ENCODE results near the gene FUT7.
"Not testable (repeated sequence)": the region's sequence is repeated elsewhere in the genome, so short reads cannot be mapped to it uniquely, and the experiment has no call there.

The FUT7 gene

GRCh38 chr9:137048655-137049543 is 17.0 kb upstream of the FUT7 start:
- DNase-seq = no peak

DNA sequence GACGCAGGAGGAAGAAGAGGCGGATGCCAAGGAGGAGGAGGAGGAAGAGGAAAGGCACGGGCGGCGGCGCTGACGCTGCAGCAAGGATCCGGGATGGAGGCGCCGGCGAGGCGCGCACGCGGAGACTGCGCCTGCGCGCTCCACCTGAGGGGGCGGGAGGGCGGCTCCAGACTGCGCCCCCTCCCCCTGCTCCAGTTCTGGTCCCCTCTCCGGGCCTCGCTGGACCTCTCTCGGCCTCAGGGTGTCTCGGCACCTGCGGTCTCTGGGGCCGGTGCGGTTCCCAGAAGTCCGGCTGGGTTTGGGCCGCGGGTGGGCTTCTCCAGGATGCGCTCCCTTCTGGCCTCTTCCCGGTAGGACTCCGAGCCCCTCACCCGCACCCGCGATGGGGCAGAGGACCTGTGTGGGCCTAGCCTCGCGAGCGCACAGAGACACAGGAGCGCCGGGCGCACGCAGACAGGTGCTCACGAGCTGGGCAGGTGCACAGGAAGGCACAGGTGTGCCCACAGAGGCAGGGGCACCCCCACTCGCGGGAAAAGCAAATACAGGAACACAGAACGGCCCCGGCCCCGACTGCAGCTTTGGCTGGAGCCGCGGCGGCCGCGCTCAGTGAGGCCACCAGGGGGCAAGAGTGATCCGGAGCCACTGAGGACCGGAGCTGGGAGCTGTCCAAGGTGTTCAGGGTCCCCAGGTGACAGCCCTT is 14.3 kb upstream of the FUT7 start, which contains the start of gene NPDC1:
NPDC1 (minus strand) TSS at position 90 of the 700 bp plus-strand sequence. CDS start 188 bp downstream, outside the sequence.
- peak; percentile 89 for DNase-seq

- peak; percentile 55 for DNase-seq
Observed at GRCh38 chr9:137045294-137046087, 13.6 kb upstream of the FUT7 start.

DNA sequence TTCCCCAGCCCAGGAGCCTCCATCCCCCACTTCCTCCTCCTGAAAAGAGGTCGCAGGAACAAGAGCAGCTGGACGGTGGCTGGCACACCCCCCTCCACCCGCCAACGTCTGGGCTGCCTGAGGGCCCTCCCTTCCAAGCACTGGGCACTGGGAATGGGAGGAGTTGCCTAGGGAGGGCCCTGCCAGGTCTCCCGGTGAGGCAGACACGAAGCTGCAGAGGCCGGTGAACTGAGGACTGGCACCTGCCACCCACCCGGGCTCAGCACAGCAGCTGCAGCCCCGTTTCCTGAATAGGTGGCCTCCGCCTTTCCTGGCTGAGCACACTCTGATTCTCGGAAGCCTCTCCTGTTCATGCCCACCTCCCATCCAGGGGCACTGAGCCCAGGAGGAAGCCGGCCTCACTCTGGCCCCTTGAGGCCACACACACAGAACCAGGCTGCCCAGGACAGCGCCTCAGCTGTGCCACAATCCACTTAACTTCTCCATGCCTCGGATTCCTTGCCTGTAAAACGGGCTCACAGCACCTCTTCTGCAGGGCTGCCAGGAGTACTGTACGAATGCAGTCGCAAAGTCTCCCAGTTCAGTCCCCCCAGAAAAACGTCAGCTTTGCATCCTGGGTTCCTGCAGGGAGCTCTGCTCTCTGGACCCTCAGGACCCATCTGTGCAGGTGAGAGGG is 12.8 kb upstream of the FUT7 start:
- DNase-seq = no peak

DNA sequence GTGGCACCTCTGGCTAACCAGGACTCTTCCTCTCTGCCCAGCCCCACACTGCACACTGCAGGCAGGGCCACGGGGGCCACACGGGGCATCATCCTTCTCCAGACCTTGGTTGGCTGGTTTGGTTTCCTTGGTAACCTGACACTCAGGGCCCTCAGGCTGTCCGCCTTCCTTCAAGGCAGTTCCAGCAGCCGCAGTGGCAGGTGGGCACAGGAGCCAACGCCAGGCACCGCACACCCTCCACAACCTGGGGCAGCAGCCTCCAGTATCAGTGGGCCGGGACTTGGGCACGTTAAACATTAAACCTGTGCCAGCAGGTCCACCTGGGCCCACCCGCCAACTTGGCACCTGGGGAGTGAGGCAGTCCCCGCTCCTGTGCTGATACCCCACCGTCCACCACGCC is 12.1 kb upstream of the FUT7 start:
- DNase-seq = no peak

DNA sequence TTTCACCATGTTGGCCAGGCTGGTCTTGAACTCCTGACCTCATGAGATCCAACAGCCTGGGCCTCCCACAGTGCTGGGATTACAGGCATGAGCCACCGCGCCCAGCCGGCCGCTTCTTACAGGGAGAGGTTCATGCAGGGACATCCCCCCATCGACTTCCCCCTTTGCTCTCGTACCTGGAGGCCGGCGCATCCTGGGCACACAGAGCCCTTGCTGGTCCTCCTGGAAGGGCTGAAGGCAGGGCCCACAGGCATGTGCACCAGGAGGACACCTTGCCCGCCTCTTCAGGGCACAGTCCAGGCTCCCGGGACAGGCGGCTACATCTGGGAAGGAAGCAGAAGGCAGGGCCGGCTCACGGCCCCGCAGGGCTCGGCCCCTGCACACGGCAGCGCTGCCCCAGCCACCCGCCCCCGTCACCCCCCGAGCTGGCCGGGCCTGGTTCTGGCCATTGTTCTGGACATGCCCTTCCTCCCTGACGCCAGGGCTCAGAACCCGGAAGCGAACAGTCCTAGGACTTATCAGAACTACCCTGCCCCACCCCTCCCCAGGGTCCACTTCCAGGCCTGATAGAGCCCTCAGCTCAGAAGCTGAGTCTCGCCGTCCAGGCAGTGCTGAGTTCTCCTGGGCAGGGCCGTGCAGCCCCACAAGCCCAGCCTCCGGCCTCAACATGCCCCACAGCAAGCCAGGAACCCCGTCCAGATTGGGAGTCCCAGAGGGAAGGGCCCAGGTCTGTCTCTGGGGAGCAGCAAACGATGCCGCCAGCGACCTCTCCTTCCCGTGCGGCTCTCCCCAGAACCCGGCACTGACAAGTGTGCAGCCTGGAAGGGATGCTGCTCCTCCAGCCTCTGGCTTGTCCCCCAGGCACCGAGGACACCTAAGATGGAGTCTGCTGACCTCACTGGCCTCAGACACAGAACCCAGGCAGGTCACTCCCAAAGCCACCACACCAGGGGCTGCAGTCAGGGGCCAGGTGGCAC is 11.2 kb upstream of the FUT7 start:
- no peak for DNase-seq

- DNase-seq = no peak
Observed at GRCh38 chr9:137041124-137041523, 9.2 kb upstream of the FUT7 start.

DNA sequence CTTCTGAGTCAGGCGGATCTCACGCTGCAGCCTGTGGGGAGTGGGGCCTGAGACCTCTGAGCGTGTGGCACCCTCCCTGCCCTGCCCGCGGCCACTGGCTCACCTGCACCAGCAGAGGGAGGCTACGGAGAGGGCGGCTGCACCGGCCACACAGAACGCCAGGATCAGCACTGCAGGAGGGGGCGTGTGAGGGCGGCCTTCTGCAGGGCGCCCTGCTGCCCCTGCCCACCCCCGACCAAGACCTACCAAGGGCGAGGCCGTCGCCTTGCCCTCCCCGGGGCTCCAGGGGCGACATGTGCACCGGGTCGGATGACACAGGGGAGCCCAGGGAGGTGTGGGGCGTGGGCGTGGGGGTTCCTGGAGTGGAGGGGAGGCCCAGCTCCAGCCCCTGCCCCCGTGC is 8.7 kb upstream of the FUT7 start:
- DNase-seq = no peak

DNA sequence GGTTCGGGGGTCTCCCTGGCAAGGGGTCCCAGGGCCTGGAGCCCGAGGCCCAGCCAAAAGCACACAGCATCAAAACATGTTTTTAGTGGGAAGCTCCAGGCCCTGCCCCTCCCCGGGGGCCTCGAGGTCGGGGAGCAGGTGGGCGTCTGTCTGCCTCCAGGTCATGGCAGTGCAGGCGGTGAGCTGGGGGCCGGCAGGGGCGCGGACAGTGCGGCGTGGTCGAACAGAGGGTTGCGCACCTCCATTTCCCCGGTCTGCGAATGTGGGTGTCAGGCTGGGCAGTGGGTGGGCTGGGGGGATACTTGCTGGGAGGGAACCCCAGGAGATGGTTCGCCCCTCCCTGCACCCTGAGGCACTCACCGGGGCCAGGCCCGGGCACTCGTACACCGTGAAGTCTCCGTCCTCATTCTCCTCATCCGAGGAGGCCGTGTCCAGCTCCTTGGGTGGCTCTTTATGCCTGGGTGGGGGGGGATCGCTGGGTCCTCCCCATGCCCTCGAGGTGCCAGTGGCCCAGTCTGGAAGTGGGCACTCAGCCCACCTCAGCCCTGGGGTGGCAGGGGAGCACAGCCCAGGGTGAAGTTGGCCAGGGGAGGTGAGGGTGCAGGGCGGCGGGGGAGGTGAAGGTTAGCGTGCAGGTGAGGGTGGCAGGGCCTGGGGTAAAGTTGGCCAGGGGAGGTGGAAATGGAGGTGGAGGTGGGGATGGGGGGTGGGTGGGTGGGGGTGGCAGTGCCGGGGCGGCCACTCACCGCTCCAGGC is 7.9 kb upstream of the FUT7 start:
- no peak for DNase-seq

DNA sequence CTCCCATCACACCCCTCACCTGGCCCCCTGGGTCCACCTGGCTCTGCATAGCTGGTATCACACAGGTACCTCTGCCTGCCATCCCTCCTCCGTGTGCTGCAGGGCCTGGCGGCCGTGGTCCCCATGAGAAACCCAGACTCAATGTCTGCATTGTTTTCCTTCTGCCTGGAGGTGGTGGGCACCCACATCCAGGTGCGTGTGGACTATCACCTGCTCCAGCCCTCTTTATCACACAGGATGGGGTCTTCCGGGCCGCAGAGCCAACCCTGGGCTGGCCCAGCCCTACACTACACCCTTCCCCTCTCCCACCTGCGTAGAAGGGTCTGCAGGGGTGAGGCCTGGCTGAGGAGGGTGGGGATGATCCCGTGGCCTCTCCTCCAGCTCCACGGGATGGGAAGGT is 7.0 kb upstream of the FUT7 start:
- DNase-seq = no peak

DNA sequence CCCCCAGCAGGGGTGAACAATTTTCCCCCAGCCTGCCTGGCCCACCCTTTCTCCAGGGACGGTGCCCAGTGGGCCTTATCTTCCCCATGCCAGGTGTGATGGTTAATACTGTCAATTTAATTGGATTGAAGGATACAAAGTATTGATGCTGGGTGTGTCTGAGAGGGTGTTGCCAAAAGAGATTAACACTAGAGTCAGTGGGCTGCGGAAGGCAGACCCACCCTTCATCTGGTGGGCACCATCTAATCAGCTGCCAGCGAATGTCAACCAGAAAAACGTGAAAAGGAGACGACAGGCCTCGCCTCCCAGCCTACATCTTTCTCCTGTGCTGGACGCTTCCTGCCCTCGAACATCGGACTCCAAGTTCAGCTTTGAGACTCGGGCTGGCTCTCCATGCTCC is 5.6 kb upstream of the FUT7 start:
- no peak for DNase-seq

GRCh38 chr9:137037035-137037434 is 5.1 kb upstream of the FUT7 start:
- no peak for DNase-seq

- DNase-seq = no peak
Observed at GRCh38 chr9:137035937-137036336, 4.0 kb upstream of the FUT7 start.

DNA sequence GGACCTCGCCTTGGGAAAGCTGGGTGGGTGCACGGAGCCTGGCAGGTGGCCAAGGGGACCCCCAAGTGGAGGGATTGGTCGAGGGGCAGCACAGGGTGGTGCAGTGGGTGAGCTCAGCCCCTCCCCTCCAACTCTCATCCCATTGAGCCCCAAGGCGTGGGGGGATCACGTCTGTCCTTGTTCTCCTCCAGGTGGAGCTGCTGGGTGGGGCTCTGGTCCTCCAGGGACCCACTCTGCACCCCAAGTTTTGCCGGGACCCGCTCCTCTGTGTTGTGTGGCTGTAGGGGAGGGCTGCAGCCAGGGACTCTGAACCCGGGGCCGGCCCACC is 3.6 kb upstream of the FUT7 start:
- DNase-seq = no peak

GRCh38 chr9:137034709-137035506 is 3.0 kb upstream of the FUT7 start:
- peak; percentile 92 for DNase-seq

GRCh38 chr9:137034039-137034708 is 2.3 kb upstream of the FUT7 start:
- no peak for DNase-seq

DNA sequence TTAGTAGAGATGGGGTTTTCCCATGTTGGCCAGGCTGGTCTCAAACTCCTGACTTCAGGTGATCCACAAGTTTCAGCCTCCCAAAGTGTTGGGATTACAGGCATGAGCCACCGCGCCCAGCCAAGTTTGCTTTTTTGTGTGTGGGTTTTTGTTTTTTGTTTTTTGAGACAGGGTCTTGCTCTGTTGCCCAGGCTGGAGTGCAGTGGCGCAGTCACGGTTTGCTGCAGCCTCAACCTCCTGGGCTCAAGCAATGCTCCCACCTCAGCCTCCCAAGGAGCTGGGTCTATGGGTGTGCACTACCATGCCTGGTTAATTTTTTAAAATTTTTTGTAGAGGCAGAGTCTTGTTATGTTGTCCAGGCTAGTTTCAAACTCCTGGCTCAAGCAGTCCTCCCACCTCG is 1.6 kb upstream of the FUT7 start:
- DNase-seq = not testable (repeated sequence)

GRCh38 chr9:137032858-137033257 is 970 bp upstream of the FUT7 start:
- DNase-seq = no peak
